IMR-90 (cell line): ENCODE results near the gene RCCD1. TPM values are rescaled to one million over a fixed set of nuclear protein-coding genes. Genes with fewer than 3 reads are reported as not detected.
A peak's percentile ranks its signal among the peaks of the same experiment; 100 is the strongest.

Experiments
- ATAC-seq: fragments of 200-7000 bp; cut with Tn5 transposase; 2 replicates; pipeline ENCODE4 v1.9.1; 2020; ENCODE audit warnings: low read depth, mild to moderate bottlenecking, moderate library complexity
- BruUV-seq: library from RNA; stranded (reverse); fragments of 400-500 nt; replicated peaks from 2 replicates; lab custom pipeline; 2021; lab: Mats Ljungman, UMichigan
- CTCF ChIA-PET: fragments of 300-600 bp; formaldehyde crosslinking; extraction: SDS; loops from one replicate; lab custom pipeline; 2021; ENCODE audit warnings: antibody characterized with exemption; lab: Yijun Ruan, JAX
- POLR2A ChIA-PET: fragments of 300-600 bp; sonication (Branson Sonifier 250); formaldehyde crosslinking; loops from one replicate; lab custom pipeline; 2022; ENCODE audit warnings: antibody characterized with exemption; ENCODE audit not compliant: unreplicated experiment; lab: Charles Lee
- DNase-seq: peaks from one replicate; pipeline ENCODE4 v3.0.0; 2013
- H2AFZ ChIP-seq: replicated peaks from 2 replicates; pipeline ENCODE3; 2013; ENCODE audit warnings: low read length, mild to moderate bottlenecking; ENCODE audit not compliant: poor library complexity
- H2AK5ac ChIP-seq: 2 replicates; pipeline ENCODE4 v1.6.1; 2013; ENCODE audit warnings: low read depth, low read length, inconsistent platforms
- H2AK9ac ChIP-seq: replicated peaks from 2 replicates; pipeline ENCODE3; 2013; ENCODE audit warnings: mild to moderate bottlenecking, low read depth, low read length, moderate library complexity; ENCODE audit not compliant: poor library complexity
- H2BK120ac ChIP-seq: 2 replicates; pipeline ENCODE4 v1.6.1; 2013; ENCODE audit warnings: low read depth, low read length, inconsistent platforms
- H2BK15ac ChIP-seq: 3 replicates; pipeline ENCODE4 v1.6.1; 2013; ENCODE audit warnings: low read depth, low read length, inconsistent platforms
- H2BK20ac ChIP-seq: 2 replicates; pipeline ENCODE4 v1.6.1; 2013; ENCODE audit warnings: low read depth, mild to moderate bottlenecking, inconsistent platforms, low read length, moderate library complexity
- H2BK5ac ChIP-seq: 2 replicates; pipeline ENCODE4 v1.6.1; 2013; ENCODE audit warnings: mild to moderate bottlenecking, low read depth, low read length, inconsistent platforms; ENCODE audit not compliant: poor library complexity, severe bottlenecking
- H3K14ac ChIP-seq: replicated peaks from 2 replicates; pipeline ENCODE4 v1.6.1; 2013; ENCODE audit warnings: low read depth, low read length, inconsistent platforms
- H3K18ac ChIP-seq: 2 replicates; pipeline ENCODE4 v1.6.1; 2013; ENCODE audit warnings: low read depth, low read length, control low read depth
- H3K23ac ChIP-seq: 2 replicates; pipeline ENCODE4 v1.6.1; 2013; ENCODE audit warnings: low read depth, low read length, inconsistent platforms
- H3K27ac ChIP-seq: 2 replicates; pipeline ENCODE4 v1.5.1; 2013; ENCODE audit warnings: mild to moderate bottlenecking, control low read depth, low read length; ENCODE audit not compliant: insufficient read depth
- H3K27me3 ChIP-seq: 2 replicates; pipeline ENCODE4 v1.6.1; 2013; ENCODE audit warnings: low read length; ENCODE audit not compliant: control insufficient read depth, insufficient read depth
- H3K36me3 ChIP-seq: 2 replicates; pipeline ENCODE4 v1.6.1; 2013; ENCODE audit warnings: low read length, mixed read lengths; ENCODE audit not compliant: control insufficient read depth, insufficient read depth
- H3K4ac ChIP-seq: 2 replicates; pipeline ENCODE4 v1.6.1; 2013; ENCODE audit warnings: low read depth, low read length, inconsistent platforms
- H3K4me1 ChIP-seq: 2 replicates; pipeline ENCODE4 v1.6.1; 2013; ENCODE audit warnings: low read length, mixed read lengths; ENCODE audit not compliant: control insufficient read depth, insufficient read depth
- H3K4me2 ChIP-seq: 2 replicates; pipeline ENCODE4 v1.6.1; 2013; ENCODE audit warnings: low read depth, mild to moderate bottlenecking, control low read depth, low read length, moderate library complexity
- H3K4me3 ChIP-seq: 2 replicates; pipeline ENCODE4 v1.5.1; 2013; ENCODE audit warnings: low read depth, mild to moderate bottlenecking, control low read depth, low read length, moderate library complexity; ENCODE audit not compliant: insufficient read depth
- H3K56ac ChIP-seq: 2 replicates; pipeline ENCODE4 v1.6.1; 2013; ENCODE audit warnings: low read length, inconsistent platforms; ENCODE audit not compliant: insufficient read depth; ENCODE audit errors: extremely low read depth
- H3K79me1 ChIP-seq, 2 experiments: 2 replicates each; pipeline ENCODE4 v1.6.1; 2013; ENCODE audit warnings: low read length in 2 of 2, inconsistent platforms in 1 of 2, low read depth in 1 of 2
- H3K9ac ChIP-seq: 2 replicates; pipeline ENCODE4 v1.6.1; 2013; ENCODE audit warnings: low read depth, low read length, control low read depth
- H3K9me1 ChIP-seq: 2 replicates; pipeline ENCODE4 v1.6.1; 2013; ENCODE audit warnings: low read length, inconsistent platforms; ENCODE audit not compliant: insufficient read depth
- H3K9me3 ChIP-seq: 2 replicates; pipeline ENCODE4 v1.6.1; 2013; ENCODE audit warnings: low read length; ENCODE audit not compliant: control insufficient read depth, insufficient read depth
- H4K20me1 ChIP-seq: 2 replicates; pipeline ENCODE4 v1.6.1; 2013; ENCODE audit warnings: low read length, inconsistent platforms; ENCODE audit not compliant: insufficient read depth
- H4K5ac ChIP-seq: 2 replicates; pipeline ENCODE4 v1.6.1; 2013; ENCODE audit warnings: mild to moderate bottlenecking, low read depth, low read length, control low read depth
- H4K8ac ChIP-seq, 2 experiments: 2 replicates each; pipeline ENCODE4 v1.6.1; 2013; ENCODE audit warnings: low read depth in 2 of 2, low read length in 2 of 2, control low read depth in 1 of 2, inconsistent platforms in 1 of 2
- H4K91ac ChIP-seq: 2 replicates; pipeline ENCODE4 v1.6.1; 2013; ENCODE audit warnings: low read depth, low read length, inconsistent platforms; ENCODE audit not compliant: insufficient read depth
- BHLHE40 ChIP-seq: fragments of 150-350 bp; IDR thresholded peaks from 2 replicates; pipeline ENCODE4 v1.6.1; 2016; ENCODE audit warnings: mild to moderate bottlenecking, low read depth, low read length
- CEBPB ChIP-seq: IDR thresholded peaks from 2 replicates; pipeline ENCODE4 v1.6.1; 2012; ENCODE audit warnings: low read depth, low read length, improper control_type of control experiment
- CHD1 ChIP-seq: IDR thresholded peaks from 2 replicates; pipeline ENCODE4 v1.6.1; 2012; ENCODE audit warnings: low read depth, low read length, improper control_type of control experiment
- CTCF ChIP-seq: conservative IDR thresholded peaks from 2 replicates; pipeline ENCODE4 v1.5.1; 2012; ENCODE audit warnings: mild to moderate bottlenecking, low read depth, low read length, improper control_type of control experiment
- MAFK ChIP-seq: IDR thresholded peaks from 2 replicates; pipeline ENCODE4 v1.6.1; 2012; ENCODE audit warnings: low read depth, low read length, improper control_type of control experiment
- MAZ ChIP-seq: IDR thresholded peaks from 2 replicates; pipeline ENCODE4 v1.6.1; 2012; ENCODE audit warnings: low read depth, mild to moderate bottlenecking, low read length, improper control_type of control experiment, moderate library complexity, borderline replicate concordance
- MXI1 ChIP-seq: IDR thresholded peaks from 2 replicates; pipeline ENCODE4 v1.6.1; 2012; ENCODE audit warnings: low read depth, mild to moderate bottlenecking, low read length, moderate library complexity, borderline replicate concordance
- POLR2A ChIP-seq: IDR thresholded peaks from 2 replicates; pipeline ENCODE4 v1.6.1; 2012; ENCODE audit warnings: mild to moderate bottlenecking, low read depth, low read length
- RCOR1 ChIP-seq: IDR thresholded peaks from 2 replicates; pipeline ENCODE4 v1.6.1; 2012; ENCODE audit warnings: mild to moderate bottlenecking, low read length, improper control_type of control experiment; ENCODE audit not compliant: insufficient replicate concordance
- RFX5 ChIP-seq: IDR thresholded peaks from 2 replicates; pipeline ENCODE4 v1.8.0; 2012; ENCODE audit warnings: low read depth, mild to moderate bottlenecking, low read length, moderate library complexity
- USF2 ChIP-seq: fragments of 150-350 bp; IDR thresholded peaks from 2 replicates; pipeline ENCODE4 v1.6.1; 2017; ENCODE audit warnings: mild to moderate bottlenecking, antibody characterized with exemption, low read length, low read depth
- WGBS, 2 experiments: methylation state at CpG; one replicate each; pipeline versions ENCODE4 v1.1.5 to v1.1.7; 2013; ENCODE audit warnings: missing lambda C conversion rate in 2 of 2; ENCODE audit not compliant: insufficient read length in 1 of 2; ENCODE audit errors: extremely low coverage in 2 of 2; 5-methylcytosine and 5-hydroxymethylcytosine counted together
- dilution Hi-C: fragments of 300-500 bp; cut with HindIII; formaldehyde crosslinking; loops from one replicate; pipeline ENCODE4 v1.14.3; 2018; ENCODE audit warnings: low sequenced_read_pairs; ENCODE audit not compliant: unreplicated experiment
- in situ Hi-C: fragments of 300-500 bp; cut with MboI; formaldehyde crosslinking; loops from 3 replicates; pipeline ENCODE4 v1.14.3; 2019; ENCODE audit warnings: low sequenced_read_pairs, inconsistent platforms, mixed read lengths
- intact Hi-C: fragments of 100-400 bp; cut with micrococcal nuclease; formaldehyde crosslinking; loops from 2 replicates; pipeline ENCODE4 v1.10.0; 2022
- polyA plus RNA-seq, 3 experiments: library from polyadenylated mRNA; depleted of rRNA; stranded (reverse); fragments of >200 nt; gene quantifications; 2 replicates each; pipeline ENCODE4 v1.2.3, GENCODE V29; 2012; ENCODE audit warnings: low replicate concordance in 1 of 3
- total RNA-seq: library from RNA; depleted of rRNA; stranded (reverse); fragments of >200 nt; gene quantifications from 2 replicates; pipeline ENCODE4 v1.2.3, GENCODE V29; 2012

RCCD1 gene
- total and polyA plus RNA-seq, 2 of the 4 experiments (the other 2 are of a cell fraction): 3.9 to 9.9 TPM

- no peak overlapping the region for H3K23ac ChIP-seq
- no peaks in the 10 kb centered on the region for H3K27me3 ChIP-seq
- TF ChIP-seq CTCF (no peak), CHD1 (no peak), POLR2A (no peak), MAFK (no peak), MXI1 (no peak), RCOR1 (no peak), MAZ (no peak), CEBPB (no peak), BHLHE40 (no peak), RFX5 (no peak), USF2 (no peak)
- ATAC-seq (no peak), DNase-seq (no peak)
- no TSS peak for BruUV-seq
- no peaks in the 10 kb centered on the region for H3K9me3 ChIP-seq
- H3K56ac ChIP-seq: no peak overlapping the region
- peak overlapping the region; percentile 17 for H2AK9ac ChIP-seq
- H3K18ac ChIP-seq: no peak overlapping the region
- no peak overlapping the region for H2BK15ac ChIP-seq
- in situ Hi-C loops: no loop called here
- peak overlapping the region; percentile 24; the same call in 1 of the 2 replicates for H4K91ac ChIP-seq
- peak overlapping the region in 1 of 2 experiments; percentile 68; a peak in 3 of 4 replicates for H4K8ac ChIP-seq
- peaks cover 13% of the 10 kb centered on the region for H3K9me1 ChIP-seq
- H3K27ac ChIP-seq: no peak overlapping the region
- H3K9ac ChIP-seq: no peak overlapping the region
- H2BK20ac ChIP-seq: no peak overlapping the region
- dilution Hi-C loops: no loop called here
- H3K4me2 ChIP-seq: no peak overlapping the region
- H3K79me1 ChIP-seq: peaks cover 19 to 45% of the 10 kb centered on the region in 2 experiments
- WGBS, 2 experiments: 20% methylated on average over 1 of the region's 5 CpGs; no CpG with 5 or more reads in 1 of the 2 experiments
- H2BK120ac ChIP-seq: no peak overlapping the region
- H3K4me1 ChIP-seq: peaks cover 11% of the 10 kb centered on the region
- H2AFZ ChIP-seq: peak overlapping the region; percentile 95
- H2BK5ac ChIP-seq: no peak overlapping the region
- H4K20me1 ChIP-seq: peaks cover 6% of the 10 kb centered on the region; the same call in 1 of the 2 replicates
- no peak overlapping the region for H3K4me3 ChIP-seq
- peak overlapping the region; percentile 13; the same call in 1 of the 2 replicates for H3K14ac ChIP-seq
- peaks cover 2% of the 10 kb centered on the region; the same call in 1 of the 2 replicates for H3K36me3 ChIP-seq
- peak overlapping the region; percentile 18; the same call in 1 of the 2 replicates for H3K4ac ChIP-seq
- POLR2A ChIA-PET: no interaction called here
- no peak overlapping the region for H2AK5ac ChIP-seq
- H4K5ac ChIP-seq: no peak overlapping the region
- CTCF ChIA-PET: interaction anchor here (0.6 to 1.9 kb wide), 5 partner anchors 9 to 285 kb away, joined by 3 to 8 read pairs (median 5); partner anchors contain the start of gene MAN2A2
- intact Hi-C loops: no loop called here
Measured at GRCh38 chr15:90932660-90932991, 22.1 kb upstream of the RCCD1 start.
